NCI-H524 (cell line): ENCODE measurements around the gene WASL.
"Not testable (repeated sequence)": the region's sequence is repeated elsewhere in the genome, so short reads cannot be mapped to it uniquely, and the experiment has no call there.

Source experiments
- DNase-seq, 2 experiments: peaks; one replicate each; lab custom pipeline; 2025; lab: John Stamatoyannopoulos, UW

The WASL gene

DNA sequence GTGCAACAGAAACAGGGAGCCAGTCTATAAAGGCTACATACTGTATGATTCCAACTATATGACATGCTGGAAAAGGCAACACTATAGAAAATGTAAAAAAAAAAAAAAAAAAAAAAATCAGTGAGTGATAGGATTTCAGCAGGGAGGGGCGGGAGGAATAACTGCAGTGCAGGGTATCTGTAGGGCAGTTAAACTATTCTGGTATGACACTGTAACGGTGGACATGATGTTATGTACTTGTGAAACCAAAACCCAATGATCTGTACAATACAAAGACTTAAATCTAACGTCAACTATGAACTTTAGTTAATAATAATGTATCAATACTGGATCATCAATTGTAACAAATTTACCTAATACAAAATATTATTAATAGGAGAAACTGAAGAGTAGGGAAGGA, 14.3 kb downstream of the WASL start:
- no peak for DNase-seq

DNA sequence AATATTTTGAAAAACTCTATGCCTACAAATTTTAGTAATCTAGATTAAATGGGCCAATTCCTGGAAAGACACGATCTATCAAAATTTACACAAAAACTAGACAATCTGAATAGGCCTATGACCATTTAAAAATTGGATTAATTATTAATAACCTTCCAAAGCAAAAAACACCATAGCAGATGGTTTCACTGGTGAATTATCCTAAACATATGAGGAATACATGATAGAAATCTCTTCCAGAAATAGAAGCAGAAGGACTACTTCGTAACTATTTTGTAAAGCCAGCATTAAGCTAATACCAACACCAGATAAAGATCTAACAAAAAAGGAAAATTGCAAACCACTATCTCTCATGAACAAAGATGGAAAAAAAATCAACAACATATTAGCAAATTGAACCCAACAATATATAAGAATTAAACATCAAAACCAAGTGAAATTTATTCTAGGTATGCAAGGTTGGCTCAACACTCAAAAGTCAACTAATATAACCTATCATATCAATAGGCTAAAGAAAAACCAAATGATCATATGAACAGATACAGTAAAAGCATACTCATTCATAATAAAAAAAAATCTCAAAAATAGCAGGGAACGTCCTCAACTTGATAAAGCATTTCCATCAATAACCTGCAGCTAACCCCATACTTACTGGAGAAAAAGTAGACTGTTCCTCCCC, 16.3 kb downstream of the WASL start:
- no peak for DNase-seq

DNA sequence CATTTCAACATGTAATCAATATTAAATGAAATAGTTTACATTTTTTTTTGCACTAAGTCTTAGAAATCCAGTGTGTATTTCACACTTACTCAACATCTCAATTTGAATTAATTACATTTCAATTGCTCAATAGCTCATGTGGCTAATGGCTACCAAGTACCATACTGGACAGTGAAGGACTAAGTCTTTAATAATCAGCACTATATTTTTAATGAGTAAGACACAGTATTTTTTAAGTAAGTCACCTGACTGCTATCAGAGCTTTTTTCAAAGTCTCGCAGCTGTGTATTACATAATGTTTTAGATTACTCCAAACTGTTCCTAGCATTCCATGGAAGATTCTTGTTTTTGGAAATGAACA, 19.6 kb downstream of the WASL start:
- DNase-seq = no peak

DNA sequence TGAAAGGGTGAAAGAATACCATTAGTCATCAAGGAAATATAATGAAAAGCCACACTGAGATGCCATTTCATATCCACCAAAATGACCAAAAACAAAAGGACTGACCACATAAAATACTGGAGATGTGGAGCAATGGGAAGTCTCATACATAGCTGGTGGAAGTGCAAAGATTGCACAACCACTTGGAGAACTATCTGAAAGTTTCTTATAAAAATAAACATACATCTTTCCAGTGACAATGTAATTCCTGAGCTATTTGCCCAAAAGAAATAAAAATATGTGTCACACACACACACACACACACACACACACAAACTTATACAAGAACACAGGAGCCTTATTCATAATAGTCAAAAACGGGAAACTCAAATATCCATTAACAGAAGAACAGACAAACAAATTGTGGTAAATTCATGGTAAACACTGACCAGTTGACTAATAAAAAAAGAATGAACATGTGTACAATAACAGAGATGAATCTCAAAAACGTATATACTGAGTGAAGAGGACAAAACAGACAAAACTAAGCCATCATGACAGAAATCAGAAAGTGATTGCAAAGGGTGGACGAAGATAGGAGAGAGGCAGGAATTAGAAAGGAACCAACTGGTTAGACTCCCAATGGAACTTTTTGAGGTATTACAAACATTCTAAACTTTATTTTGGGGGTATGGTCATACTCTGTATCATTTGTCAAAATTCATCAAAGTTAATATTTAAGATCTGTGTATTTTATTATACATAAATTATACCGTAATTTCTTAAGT, 21.5 kb downstream of the WASL start:
- no peak for DNase-seq

DNA sequence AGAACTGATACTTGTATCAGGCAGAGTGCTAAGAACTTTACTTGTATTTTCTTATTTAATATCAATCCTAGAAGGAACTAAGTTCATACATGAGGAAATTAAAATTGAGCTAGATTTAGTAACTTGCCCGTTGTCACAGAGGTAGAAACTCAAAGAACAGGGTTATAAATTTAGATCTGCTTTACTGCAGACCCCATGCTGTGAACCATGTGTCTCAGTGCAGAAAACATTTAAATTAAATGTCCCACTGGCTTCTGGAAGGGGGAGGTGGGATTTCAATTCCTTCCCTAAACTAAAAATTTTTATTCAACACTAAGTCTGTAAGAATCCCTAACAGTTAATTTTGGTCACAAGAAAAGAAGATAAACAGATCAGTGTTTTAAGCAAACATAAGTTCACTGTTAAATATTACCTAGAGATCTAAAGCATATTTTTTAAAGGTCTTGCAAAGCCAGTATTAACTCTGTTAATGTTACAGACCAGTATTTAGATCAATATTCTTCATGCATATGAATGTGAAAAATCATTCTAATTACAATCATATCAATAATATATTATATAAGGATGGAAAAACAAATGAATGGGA, 23.1 kb downstream of the WASL start:
- DNase-seq = peak in 1 of 2 experiments; percentile 11

DNA sequence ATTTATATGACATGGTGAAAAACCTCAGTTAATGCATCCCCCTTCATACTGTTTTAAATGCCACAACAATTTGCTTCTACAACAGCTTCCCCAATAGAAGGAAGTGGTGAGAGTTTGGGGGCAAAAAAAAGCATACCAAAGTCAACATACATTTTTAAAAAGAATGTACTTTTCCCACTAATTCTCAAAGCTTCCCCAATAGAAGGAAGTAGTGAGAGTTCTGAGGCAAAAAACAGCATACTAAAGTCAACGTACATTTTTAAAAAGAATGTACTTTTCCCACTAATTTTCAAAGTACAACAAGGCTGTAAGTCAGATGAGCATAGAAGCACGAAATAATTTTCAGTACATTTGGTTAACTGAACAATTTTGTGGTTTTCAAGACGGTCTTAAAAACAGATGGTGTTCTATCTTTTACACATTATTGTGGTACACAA, 24.0 kb downstream of the WASL start:
- DNase-seq = no peak

DNA sequence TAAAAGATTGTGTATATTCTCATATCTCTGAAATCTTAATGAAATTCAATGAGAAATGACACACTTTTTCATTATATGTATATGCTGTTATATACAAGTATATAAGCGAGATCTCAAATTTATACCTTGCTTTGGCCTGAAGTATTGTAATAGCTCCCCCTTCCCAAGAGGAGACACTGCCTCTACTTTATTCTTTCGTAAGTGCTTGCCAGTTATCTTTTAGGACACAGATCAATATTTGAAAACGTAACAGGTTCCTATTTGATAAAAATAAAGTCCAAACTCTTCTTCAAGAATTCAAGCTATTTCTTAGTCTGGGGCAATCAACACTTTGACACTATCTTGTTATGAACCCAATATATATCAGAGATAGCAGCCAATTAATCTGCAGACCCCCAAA, 24.9 kb downstream of the WASL start:
- no peak for DNase-seq

DNA sequence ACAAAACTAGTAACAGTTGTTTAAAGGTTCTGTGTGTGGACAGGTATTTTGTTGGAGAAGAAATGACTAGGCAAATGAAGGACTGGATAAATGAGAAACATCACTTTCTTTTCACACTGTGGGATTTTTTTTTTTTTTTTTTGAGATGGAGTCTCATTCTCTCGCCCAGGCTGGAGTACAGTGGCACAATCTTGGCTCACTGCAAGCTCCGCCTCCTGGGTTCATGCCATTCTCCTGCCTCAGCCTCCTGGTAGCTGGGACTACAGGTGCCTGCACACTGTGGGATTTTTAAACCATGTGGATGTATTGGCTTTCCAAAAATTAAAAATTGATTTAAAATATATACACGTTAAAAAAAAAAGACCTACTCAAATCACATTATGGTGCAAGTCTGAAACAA, 28.3 kb downstream of the WASL start:
- DNase-seq = not testable (repeated sequence)

DNA sequence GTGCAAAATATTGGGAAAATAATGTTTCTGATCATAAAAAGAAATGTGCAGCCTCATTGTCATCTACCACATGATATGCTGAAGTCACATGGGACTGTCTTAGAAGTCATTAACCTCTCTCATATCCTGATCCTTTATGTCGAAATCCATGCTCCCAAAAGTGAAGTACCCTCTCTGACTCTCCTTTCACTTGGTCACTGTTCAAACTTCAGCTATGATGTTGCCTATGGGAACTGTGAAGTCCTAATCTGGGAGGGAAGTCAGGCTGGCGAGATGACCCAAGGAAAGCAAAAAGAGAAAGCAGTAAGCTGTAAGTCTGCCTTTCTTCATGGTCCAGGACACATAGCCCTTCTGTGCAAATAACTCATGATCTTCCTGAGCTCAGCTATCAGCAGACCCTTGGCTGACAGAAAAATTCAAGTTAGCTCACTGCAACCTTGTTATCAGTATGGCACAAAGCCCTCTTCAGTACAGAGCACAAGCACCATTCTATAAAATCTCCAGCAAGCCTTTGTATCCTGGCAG, 29.5 kb downstream of the WASL start:
- no peak for DNase-seq

DNA sequence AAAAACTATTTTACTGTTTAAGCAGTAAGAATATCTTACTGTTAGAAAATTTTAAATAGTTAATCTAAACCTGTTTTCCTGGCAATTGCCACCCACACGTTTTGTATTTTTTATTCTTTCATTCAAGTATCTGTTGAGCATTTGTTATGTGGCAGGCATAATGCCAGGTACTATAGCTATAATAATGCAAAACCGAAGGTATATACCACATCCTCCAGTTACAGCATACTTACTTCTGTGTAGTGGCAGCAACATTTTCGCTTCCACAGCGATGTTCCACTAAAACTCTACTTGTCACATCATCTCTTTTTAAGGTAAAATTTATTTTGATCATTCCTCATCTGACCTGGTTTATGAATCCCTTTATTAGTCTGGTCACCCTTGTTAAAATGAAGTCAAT, 30.0 kb downstream of the WASL start:
- DNase-seq = no peak

DNA sequence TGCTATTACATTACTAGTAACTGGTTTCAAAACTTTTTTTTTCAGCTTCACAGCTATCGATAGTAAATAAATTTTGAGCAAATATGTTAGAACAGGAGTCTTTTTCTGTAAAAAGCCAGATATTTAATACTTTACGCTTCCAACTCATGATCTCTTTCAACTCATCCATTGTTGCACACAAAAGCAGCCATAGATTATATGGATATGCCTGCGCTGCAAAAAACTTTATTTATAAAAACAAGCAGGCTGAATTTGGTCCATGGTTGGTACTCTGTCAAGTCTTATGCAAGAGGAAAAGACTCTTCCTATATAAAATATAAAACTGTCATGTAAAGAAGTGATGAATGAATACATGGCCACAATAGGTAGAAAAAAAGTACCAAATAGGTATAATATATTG, 31.1 kb downstream of the WASL start:
- no peak for DNase-seq

DNA sequence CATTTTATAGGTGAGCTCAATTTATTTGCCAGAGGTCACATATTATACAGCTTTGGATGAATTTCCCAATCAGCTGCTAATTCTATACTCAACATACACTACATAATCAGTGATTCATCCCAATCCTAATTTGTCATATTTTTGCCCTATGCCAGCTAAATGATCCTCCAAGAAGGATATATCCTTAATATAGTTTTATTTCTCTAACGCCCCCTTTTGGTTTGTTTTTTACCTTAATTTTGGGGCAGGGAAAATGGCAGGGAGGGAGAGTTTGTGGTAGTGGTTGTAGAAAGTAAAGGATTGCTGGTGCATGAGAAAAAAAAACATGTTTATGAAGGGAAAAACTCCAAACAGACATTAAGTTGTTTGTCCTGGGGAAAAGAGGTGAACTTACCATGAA, 31.9 kb downstream of the WASL start:
- DNase-seq = no peak

DNA sequence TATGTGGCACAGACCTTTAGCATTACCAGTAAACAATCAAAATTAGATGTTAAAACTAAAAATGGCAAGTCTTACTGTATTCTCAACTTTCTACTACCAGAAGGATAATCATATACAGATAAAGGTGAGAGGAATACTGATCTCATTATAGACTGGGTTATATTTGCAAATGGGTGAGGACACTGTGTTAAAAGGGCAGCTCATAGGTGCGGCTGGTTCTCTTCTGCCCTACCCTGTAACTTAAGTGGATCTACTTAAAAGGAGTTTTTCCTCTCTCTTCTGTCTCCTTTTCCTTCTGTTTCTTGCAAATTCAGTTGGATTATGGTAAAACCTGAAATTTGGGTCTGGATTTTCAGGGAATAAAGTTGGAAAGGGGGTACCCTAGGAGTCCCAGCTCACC, 33.0 kb downstream of the WASL start:
- DNase-seq = no peak

DNA sequence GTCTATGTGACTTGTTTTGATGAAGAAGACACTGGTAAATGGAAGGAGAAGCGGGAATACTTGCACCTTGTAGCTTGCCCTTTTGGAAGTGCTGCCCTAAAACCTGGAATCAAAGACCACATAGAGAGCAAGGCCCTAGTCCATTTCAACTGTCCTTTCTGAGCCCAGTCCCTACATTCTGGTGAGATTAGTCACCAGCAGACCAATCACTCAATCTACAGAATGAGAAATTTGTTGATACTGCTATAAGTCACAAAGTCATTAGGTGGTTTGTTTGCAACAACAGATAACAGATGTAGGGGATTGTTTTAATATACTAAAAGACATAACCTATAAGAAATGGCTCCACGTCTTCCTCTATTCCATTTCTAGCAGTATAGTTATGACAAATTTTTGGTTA, 33.6 kb downstream of the WASL start:
- no peak for DNase-seq

DNA sequence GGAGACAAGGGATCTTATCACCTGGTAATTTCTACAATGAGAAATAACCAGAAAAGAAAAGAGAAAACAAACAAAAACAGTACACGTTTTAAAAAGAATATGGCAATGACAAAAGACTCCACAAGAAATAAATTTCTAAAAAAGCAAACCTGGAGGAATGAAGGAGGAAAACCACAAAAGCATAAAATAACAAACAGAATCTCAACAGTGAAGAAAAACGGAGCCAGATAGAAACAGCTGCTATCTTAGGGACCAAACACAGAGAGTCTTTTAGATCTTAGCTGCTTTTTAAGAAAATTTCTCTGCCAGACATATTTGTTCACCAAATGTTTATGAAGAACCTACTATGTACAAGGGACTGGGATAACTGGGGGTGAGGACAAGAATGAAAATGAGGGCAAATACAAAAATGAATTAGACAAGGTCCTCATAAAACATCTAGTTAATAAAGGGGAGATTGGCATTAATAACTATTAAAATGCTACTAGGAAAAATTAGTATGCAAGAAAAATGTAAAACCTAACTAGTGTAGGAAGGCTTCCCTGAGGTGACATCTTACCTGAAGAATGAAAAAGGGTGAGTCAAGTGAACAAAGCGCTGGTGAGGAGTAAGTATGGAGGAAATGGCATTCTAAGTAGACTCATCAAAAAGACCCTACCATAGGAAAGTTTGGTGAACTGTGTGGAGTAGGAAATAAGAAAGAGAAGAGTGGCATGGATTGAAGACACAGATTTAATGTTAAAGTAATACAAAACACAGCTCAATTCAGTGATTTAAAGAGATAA, 34.3 kb downstream of the WASL start:
- DNase-seq = no peak

DNA sequence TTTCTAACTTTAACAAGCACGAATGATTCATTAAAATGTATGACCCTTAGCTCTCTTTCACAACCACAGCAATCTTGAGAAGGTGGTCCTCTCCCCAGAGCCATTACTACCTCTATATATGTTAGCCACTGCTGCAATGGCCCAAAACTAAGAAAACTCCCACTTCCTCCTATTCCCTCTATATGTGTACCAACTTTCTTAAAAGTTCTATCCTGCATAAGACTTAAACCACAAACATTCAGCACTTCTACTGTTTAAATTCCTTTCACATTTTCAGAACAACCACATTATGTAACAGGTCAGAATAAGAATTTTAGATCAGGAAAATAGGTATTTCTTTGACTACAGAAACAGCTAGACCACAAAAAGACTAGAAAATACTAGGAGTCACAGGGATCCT, 36.2 kb downstream of the WASL start:
- no peak for DNase-seq

DNA sequence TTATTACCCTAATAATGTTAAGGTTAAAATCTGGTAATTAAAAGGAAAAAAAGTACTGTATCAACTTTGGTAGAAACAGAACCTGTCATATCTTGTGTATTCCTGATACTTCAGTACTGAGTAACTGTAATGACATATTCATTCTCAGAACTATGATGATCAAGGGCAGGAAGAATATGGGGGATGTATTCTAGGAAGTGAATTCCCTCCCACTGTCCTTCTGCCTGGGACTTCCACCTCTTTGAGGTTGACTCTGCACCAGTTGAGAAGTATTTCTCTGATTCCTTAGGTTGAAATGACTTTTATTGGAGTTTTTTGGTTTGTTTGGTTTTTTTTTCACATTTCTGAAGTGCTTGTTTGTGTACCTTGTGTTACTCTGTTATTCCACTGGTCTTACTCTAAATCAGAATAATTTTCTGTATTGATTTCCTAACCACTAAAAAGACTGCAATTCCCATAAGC, 36.9 kb downstream of the WASL start:
- DNase-seq = no peak

DNA sequence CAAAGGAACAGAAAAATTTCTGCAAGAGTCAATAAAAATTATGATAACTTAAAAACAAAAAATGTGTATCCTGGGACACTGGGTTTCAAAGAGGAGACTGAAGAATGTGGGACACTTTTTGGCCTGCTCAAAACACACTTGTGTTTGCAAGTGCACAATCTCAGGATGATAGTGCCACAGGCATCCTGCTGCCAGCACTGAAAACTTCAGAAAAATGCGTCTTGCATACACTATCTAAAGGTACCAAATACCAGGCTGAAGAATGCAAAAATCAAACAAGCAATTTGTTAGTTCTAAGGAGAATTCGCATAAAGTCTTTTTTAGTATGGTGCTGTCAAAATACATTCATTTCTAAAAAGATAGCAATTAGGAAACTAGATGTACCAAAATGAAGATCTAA, 38.1 kb downstream of the WASL start:
- no peak for DNase-seq

DNA sequence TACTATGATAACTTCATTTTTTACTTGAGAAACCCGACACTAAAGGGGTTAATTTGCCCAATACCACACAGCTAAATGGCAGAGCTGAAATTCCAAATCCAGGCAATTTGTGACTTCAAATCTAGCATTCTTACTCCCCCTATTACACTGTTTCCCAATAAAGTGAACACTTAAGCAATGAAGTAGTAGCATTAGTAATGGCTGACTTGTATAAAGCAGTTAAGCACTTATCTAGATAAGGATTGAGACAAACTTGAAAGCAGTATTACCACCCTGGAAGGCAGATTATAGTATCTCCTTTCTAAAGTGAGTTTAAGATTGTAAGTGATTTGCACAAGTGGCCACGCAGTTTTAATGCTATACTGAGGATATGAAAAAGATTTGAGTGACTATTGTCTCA, 39.3 kb downstream of the WASL start:
- no peak for DNase-seq

DNA sequence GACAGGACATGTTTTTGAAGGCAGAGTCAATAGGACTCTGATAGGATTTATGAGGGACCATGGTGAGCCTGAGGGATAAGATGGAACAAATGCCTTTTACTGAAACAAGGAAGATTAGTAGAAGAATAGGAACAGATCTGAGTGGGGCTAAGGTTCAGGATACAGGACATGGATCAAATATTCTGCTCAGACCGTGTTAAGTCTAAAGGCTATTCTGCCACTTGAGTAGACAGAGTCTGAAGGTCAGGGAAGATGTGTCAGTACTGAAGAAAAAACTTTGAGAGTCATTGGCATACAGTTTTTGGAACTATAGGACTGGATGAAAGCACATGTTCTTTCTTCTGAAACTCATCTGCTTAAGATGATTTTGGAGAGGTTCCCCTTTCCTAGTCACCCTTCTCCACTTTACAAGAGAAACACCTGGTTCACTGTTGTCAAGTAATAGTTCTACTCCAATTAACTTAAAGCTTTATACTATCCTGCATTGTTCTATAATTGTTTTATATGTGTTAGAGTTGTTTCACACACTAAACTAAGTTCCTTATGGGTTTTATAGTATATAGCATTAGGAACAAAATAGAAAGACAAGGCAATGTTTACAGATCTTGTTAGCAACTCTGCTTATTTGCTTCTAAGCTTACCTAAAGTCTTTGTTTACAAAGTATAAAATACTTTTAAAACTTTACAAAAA, 43.4 kb downstream of the WASL start:
- no peak for DNase-seq

DNA sequence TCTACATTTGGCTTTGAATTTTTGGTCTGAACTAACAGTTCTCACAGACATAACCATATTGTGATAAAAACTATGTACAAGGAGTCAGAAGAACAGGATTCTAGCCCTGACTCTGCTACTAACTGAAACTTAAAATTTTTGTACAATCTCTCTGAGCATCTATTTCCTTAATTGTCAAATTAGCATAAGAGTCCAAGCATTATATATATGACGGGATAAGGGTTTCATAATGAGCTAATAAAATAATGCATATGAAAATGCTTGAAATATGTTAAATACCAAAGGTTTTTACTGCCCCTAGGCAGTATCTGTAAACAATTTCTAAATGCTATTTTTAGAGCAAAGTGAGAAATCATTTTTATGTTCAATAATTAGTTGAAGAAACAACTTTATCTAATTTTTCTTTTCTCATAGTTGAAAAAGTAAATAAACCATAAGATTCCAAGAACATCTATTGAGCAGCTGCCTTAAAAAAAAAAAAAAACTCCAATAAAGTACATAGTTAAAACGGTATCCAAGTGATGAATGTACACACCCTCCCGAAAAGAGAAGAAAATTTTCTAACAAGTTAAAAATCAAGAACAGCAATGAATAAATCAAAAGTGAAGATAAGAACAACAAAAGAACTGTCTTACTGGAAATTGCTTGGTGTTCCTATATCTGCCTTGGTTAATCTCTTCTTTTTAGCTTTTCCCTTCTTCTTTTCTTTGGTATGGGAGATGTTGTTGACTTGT, 52.7 kb downstream of the WASL start:
- DNase-seq = no peak
